Mesothelial cell of epicardium (in vitro differentiated cells): ENCODE results near the gene ITGA4. TPM values are rescaled to one million over a fixed set of nuclear protein-coding genes. Genes with fewer than 3 reads are reported as not detected.

Experiments
- DNase-seq, 2 experiments: peaks; one replicate each; pipeline ENCODE4 v3.0.0; 2021; ENCODE audit warnings: low spot score in 2 of 2; ENCODE audit not compliant: unreplicated experiment in 2 of 2
- H3K27ac Mint-ChIP-seq: 2 replicates; pipeline ENCODE4 v1.8.0; 2021; ENCODE audit warnings: mixed read lengths
- H3K27me3 Mint-ChIP-seq: 2 replicates; pipeline ENCODE4 v1.8.0; 2021; ENCODE audit warnings: low read depth, mixed read lengths
- H3K36me3 Mint-ChIP-seq: 2 replicates; pipeline ENCODE4 v1.8.0; 2021; ENCODE audit warnings: mixed read lengths
- H3K4me1 Mint-ChIP-seq: 2 replicates; pipeline ENCODE4 v1.8.0; 2021; ENCODE audit warnings: mixed read lengths
- H3K4me3 Mint-ChIP-seq: 2 replicates; pipeline ENCODE4 v1.8.0; 2021; ENCODE audit warnings: mild to moderate bottlenecking, moderate library complexity, mixed read lengths
- H3K9me3 Mint-ChIP-seq: 2 replicates; pipeline ENCODE4 v1.8.0; 2021; ENCODE audit warnings: mixed read lengths
- total RNA-seq: library from RNA; stranded (reverse); gene quantifications from 3 replicates; pipeline ENCODE4 v1.2.1, GENCODE V29; 2021
- TF ChIP-seq, protein P1 (sequence below): fragments of 200-600 bp; sonication (generic); IDR thresholded peaks from one replicate; pipeline ENCODE4 v1.5.0; 2021; ENCODE audit warnings: antibody characterized with exemption; ENCODE audit not compliant: unreplicated experiment

ITGA4 gene
- total RNA-seq, 1 donor from 2014 or later: 2.3 TPM

DNA sequence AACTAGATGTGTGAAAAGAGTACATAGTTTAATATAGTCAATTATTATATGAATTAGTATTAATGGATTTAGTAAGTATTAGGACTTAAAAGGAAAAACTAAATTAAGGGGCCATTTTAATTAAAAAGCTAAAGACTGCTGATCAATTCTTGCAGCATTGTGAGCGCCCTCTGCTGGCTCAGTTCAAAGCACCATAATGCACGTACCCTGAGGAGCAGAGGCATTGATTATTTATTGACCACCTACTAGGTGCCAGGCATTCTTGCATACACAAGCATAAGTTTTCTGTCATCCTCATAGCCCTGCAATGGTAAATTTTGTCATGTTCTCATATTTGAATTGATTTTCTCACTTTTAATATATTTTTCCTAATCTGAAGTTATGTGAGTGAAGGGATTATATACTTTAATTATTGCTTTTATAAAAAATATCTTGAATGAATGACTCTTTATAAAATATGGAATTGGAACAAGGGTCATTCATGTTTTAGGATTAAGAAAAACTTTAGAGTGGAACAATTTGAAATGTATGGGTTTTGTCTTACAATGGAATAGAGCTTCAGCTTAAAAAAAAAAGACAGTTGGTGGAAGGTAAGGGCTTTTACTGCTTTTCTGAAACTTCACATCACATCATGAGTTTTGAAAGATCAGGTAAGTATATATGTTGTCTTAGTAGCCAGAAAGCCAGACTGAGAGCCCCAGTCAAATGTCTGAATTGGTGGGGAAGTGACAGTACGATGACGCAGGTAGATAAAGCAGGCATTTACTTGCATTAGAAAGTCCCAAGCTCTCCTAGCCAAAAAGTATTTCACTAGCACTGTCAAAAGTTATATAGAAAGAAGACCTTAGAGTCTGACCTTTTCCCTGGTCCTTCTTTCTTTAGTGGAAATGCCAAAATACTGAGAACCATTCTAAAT lies 9.7 kb downstream of the ITGA4 start:
- Mint-ChIP-seq H3K4me3 (no peak overlapping the region), H3K9me3 (no peaks in the 10 kb centered on the region), H3K27me3 (peaks cover 29% of the 10 kb centered on the region), H3K4me1 (no peaks in the 10 kb centered on the region), H3K27ac (no peak overlapping the region), H3K36me3 (no peaks in the 10 kb centered on the region)
- peak; percentile 33 to 62 for DNase-seq
- TF ChIP-seq, protein P1, sequence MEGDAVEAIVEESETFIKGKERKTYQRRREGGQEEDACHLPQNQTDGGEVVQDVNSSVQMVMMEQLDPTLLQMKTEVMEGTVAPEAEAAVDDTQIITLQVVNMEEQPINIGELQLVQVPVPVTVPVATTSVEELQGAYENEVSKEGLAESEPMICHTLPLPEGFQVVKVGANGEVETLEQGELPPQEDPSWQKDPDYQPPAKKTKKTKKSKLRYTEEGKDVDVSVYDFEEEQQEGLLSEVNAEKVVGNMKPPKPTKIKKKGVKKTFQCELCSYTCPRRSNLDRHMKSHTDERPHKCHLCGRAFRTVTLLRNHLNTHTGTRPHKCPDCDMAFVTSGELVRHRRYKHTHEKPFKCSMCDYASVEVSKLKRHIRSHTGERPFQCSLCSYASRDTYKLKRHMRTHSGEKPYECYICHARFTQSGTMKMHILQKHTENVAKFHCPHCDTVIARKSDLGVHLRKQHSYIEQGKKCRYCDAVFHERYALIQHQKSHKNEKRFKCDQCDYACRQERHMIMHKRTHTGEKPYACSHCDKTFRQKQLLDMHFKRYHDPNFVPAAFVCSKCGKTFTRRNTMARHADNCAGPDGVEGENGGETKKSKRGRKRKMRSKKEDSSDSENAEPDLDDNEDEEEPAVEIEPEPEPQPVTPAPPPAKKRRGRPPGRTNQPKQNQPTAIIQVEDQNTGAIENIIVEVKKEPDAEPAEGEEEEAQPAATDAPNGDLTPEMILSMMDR: peak; percentile 84

DNA sequence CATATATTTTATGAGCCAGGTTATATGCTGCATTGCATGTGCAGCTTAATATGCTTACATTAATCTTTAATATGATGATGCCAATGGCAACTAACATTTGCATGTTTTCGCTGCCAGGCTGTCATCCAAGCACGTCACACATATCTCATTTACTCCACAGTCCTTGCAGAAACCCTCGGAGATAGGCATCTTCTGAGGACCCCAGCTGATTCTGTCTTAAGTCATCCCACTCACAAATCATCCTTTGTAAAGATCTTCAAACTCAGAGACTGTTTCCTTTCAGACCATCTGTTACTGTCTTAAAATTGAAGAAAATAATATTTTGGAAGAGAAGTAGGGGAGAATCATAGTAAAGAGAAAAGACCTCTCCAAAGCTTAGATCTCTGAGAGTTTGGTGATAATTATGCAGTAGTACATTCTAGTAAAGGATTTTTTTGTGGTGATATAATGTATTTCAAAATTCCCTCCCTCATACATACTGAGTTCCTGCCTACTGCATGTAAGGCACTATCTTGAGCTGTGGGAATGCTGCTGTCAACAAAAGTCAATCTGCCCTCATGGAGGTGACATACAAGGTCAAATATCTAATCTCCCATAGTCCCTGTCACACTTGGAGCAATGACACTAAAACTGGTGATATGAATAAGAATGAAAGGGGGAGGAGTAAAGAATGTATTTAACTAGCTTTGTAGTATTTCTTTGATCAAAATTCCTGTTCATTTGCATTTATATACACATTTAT lies 11.0 kb downstream of the ITGA4 start:
- no peak for DNase-seq
- no peak overlapping the region for H3K4me3 Mint-ChIP-seq
- no peak overlapping the region for H3K27ac Mint-ChIP-seq
- H3K9me3 Mint-ChIP-seq: no peaks in the 10 kb centered on the region
- H3K36me3 Mint-ChIP-seq: no peaks in the 10 kb centered on the region
- H3K27me3 Mint-ChIP-seq: peaks cover 22% of the 10 kb centered on the region
- TF ChIP-seq, protein P1: no peak
- H3K4me1 Mint-ChIP-seq: no peaks in the 10 kb centered on the region

DNA sequence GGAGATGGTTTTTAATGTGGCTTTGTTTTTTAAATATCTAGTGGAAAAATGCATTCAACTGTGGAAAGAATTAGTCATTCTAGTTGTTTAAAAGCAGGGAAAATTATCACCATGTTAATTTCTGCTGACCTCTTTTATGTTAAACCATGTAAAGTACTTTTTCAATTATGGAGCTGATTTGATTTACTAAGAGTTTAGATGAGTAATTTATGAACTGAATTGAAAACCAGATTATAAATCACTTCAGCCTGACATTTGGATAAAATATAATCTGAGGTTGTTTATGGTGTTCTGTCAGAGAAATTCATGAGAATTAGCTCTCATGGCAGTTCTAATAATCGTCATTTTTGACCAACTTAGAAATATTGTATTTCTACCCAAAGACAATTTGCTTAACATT lies 11.6 kb downstream of the ITGA4 start:
- Mint-ChIP-seq H3K36me3 (no peaks in the 10 kb centered on the region), H3K4me1 (no peaks in the 10 kb centered on the region), H3K4me3 (no peak overlapping the region), H3K27me3 (peaks cover 15% of the 10 kb centered on the region), H3K27ac (no peak overlapping the region), H3K9me3 (no peaks in the 10 kb centered on the region)
- TF ChIP-seq, protein P1: no peak
- no peak for DNase-seq

DNA sequence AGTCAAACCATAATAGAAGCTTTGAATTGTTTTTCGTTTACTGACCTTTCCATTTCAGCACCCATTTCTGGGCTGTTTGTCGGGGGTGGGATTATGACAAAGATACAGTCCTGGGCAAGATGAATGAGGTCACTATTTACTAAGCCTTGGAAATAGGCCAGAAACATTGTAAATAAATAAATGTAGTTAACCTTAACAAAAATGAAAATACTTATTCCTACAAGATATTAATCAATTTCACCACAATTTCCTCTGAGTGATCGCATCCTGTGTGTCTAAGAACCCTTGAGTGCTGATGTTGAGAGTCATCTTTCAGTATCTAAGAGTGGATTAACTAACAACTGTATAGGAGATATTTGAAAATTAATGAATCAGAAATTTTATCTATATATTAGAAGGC lies 14.0 kb downstream of the ITGA4 start:
- no peaks in the 10 kb centered on the region for H3K4me1 Mint-ChIP-seq
- H3K4me3 Mint-ChIP-seq: no peak overlapping the region
- no peak for DNase-seq
- H3K27ac Mint-ChIP-seq: no peak overlapping the region
- no peaks in the 10 kb centered on the region for H3K36me3 Mint-ChIP-seq
- TF ChIP-seq, protein P1: no peak
- peaks cover 10% of the 10 kb centered on the region for H3K27me3 Mint-ChIP-seq
- H3K9me3 Mint-ChIP-seq: no peaks in the 10 kb centered on the region

DNA sequence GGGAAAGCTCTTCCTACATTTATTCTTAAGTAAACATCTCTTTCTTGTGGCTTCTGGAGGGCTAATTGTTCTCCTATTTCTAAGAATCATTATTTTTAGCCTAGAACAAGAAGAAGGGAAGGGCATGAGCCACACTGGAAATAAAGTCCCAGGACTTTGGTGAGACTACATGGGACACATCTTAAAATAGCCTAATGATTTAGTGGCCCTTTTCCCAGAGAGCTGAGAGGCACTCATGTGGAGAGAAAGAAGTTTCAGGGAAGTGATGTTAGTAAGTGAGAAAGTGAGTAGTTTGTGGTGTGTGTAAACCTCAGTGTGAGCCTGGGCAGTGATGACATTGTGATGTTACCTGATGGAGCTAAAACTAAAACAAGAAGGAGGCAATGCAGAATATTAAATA lies 14.6 kb downstream of the ITGA4 start:
- no peaks in the 10 kb centered on the region for H3K9me3 Mint-ChIP-seq
- DNase-seq: no peak
- H3K4me3 Mint-ChIP-seq: no peak overlapping the region
- TF ChIP-seq, protein P1: no peak
- H3K36me3 Mint-ChIP-seq: no peaks in the 10 kb centered on the region
- no peak overlapping the region for H3K27ac Mint-ChIP-seq
- no peaks in the 10 kb centered on the region for H3K4me1 Mint-ChIP-seq
- H3K27me3 Mint-ChIP-seq: peaks cover 11% of the 10 kb centered on the region
